Neural progenitor cell (in vitro differentiated cells): ENCODE results near the gene ZNF292. TPM values are rescaled to one million over a fixed set of nuclear protein-coding genes. Genes with fewer than 3 reads are reported as not detected.

Source experiments
- DNase-seq: peaks from one replicate; pipeline ENCODE4 v3.0.0-alpha.2; 2016; ENCODE audit warnings: low spot score
- H2AFZ ChIP-seq: fragments of 200-600 bp; sonication (generic); replicated peaks from 2 replicates; pipeline ENCODE4 v1.6.1; 2016; ENCODE audit warnings: antibody characterized with exemption
- H3F3A ChIP-seq: fragments of 200-600 bp; sonication (generic); 2 replicates; pipeline ENCODE4 v1.6.1; 2016; ENCODE audit warnings: antibody characterized with exemption, low read depth
- H3K27ac ChIP-seq: fragments of 200-600 bp; sonication (generic); 2 replicates; pipeline ENCODE4 v1.5.1; 2016; ENCODE audit warnings: mild to moderate bottlenecking
- H3K27me3 ChIP-seq: fragments of 200-600 bp; sonication (generic); 2 replicates; pipeline ENCODE4 v1.6.1; 2016; ENCODE audit warnings: mild to moderate bottlenecking, moderate library complexity
- H3K36me3 ChIP-seq: fragments of 200-600 bp; sonication (generic); 2 replicates; pipeline ENCODE4 v1.5.1; 2016
- H3K4me1 ChIP-seq: fragments of 200-600 bp; sonication (generic); 2 replicates; pipeline ENCODE4 v1.6.1; 2016; ENCODE audit warnings: mixed run types
- H3K4me2 ChIP-seq: fragments of 200-600 bp; sonication (generic); 2 replicates; pipeline ENCODE4 v1.6.1; 2016
- H3K4me3 ChIP-seq: fragments of 200-600 bp; sonication (generic); 2 replicates; pipeline ENCODE4 v1.5.1; 2016
- H3K79me2 ChIP-seq: fragments of 200-600 bp; sonication (generic); 2 replicates; pipeline ENCODE4 v1.6.1; 2016; ENCODE audit warnings: low read depth
- H3K9ac ChIP-seq: fragments of 200-600 bp; sonication (generic); 2 replicates; pipeline ENCODE4 v1.6.1; 2016
- H3K9me3 ChIP-seq: fragments of 200-600 bp; sonication (generic); 2 replicates; pipeline ENCODE4 v1.5.1; 2016; ENCODE audit warnings: low read depth
- H4K20me1 ChIP-seq: fragments of 200-600 bp; sonication (generic); 2 replicates; pipeline ENCODE4 v1.6.1; 2016; ENCODE audit warnings: low read depth
- H3K27ac Mint-ChIP-seq: 3 replicates; pipeline ENCODE4 v1.8.0; 2021; ENCODE audit warnings: mixed read lengths
- H3K27me3 Mint-ChIP-seq: 2 replicates; pipeline ENCODE4 v1.8.0; 2022; ENCODE audit warnings: low read depth, mild to moderate bottlenecking, inconsistent platforms, moderate library complexity, mixed read lengths; ENCODE audit not compliant: insufficient read depth
- H3K36me3 Mint-ChIP-seq: 3 replicates; pipeline ENCODE4 v1.8.0; 2021; ENCODE audit warnings: mixed read lengths
- H3K4me1 Mint-ChIP-seq: 3 replicates; pipeline ENCODE4 v1.8.0; 2021; ENCODE audit warnings: mixed read lengths
- H3K4me3 Mint-ChIP-seq: 3 replicates; pipeline ENCODE4 v1.8.0; 2021; ENCODE audit warnings: mild to moderate bottlenecking, moderate library complexity, mixed read lengths
- H3K9me3 Mint-ChIP-seq: 3 replicates; pipeline ENCODE4 v1.8.0; 2020; ENCODE audit warnings: mixed read lengths
- CTCF ChIP-seq: fragments of 200-600 bp; sonication (generic); IDR thresholded peaks from 2 replicates; pipeline ENCODE4 v1.5.1; 2017; ENCODE audit warnings: antibody characterized with exemption, mild to moderate bottlenecking
- EZH2 ChIP-seq: fragments of 200-600 bp; sonication (generic); IDR thresholded peaks from 2 replicates; pipeline ENCODE4 v1.6.1; 2017; ENCODE audit warnings: antibody characterized with exemption, mild to moderate bottlenecking, moderate library complexity
- EZH2phosphoT487 ChIP-seq: fragments of 200-600 bp; sonication (generic); IDR thresholded peaks from 2 replicates; pipeline ENCODE4 v1.6.1; 2017; ENCODE audit warnings: antibody characterized with exemption
- total RNA-seq: library from RNA; depleted of rRNA; stranded (reverse); fragments of >200 nt; gene quantifications from 2 replicates; pipeline ENCODE4 v1.2.3, GENCODE V29; 2015; ENCODE audit warnings: low replicate concordance

ZNF292 gene
- total RNA-seq, 1 donor from 2014 or later, result 66.8 TPM

GRCh38 chr6:87241304-87241703 is 85.9 kb downstream of the ZNF292 start:
- Histone ChIP-seq H3K4me1 (no peaks in the 10 kb centered on the region), H3K27ac (no peak overlapping the region), H2AFZ (no peak overlapping the region), H3F3A (peaks cover 17% of the 10 kb centered on the region), H4K20me1 (no peaks in the 10 kb centered on the region), H3K9me3 (peaks cover 3% of the 10 kb centered on the region), H3K79me2 (peaks cover 60% of the 10 kb centered on the region), H3K4me2 (no peak overlapping the region), H3K27me3 (no peaks in the 10 kb centered on the region), H3K4me3 (no peak overlapping the region), H3K36me3 (peaks cover 50% of the 10 kb centered on the region), H3K9ac (no peak overlapping the region)
- H3K27ac Mint-ChIP-seq, result no peak overlapping the region
- H3K4me3 Mint-ChIP-seq, result no peak overlapping the region
- peaks cover 5% of the 10 kb centered on the region for H3K27me3 Mint-ChIP-seq
- peaks cover 7% of the 10 kb centered on the region for H3K9me3 Mint-ChIP-seq
- DNase-seq, result no peak
- TF ChIP-seq EZH2phosphoT487 (no peak), EZH2 (no peak)
- H3K36me3 Mint-ChIP-seq, result peaks cover 36% of the 10 kb centered on the region
- H3K4me1 Mint-ChIP-seq, result no peaks in the 10 kb centered on the region

GRCh38 chr6:87242311-87242710 is 86.9 kb downstream of the ZNF292 start:
- peaks cover 3% of the 10 kb centered on the region for H3K9me3 ChIP-seq
- TF ChIP-seq CTCF (no peak), EZH2phosphoT487 (no peak), EZH2 (no peak)
- H2AFZ ChIP-seq, result no peak overlapping the region
- no peak overlapping the region for H3K27ac ChIP-seq
- H3K4me3 ChIP-seq, result no peak overlapping the region
- H3K4me1 Mint-ChIP-seq, result no peaks in the 10 kb centered on the region
- H3K27me3 ChIP-seq, result no peaks in the 10 kb centered on the region
- H3K79me2 ChIP-seq, result peaks cover 50% of the 10 kb centered on the region
- peaks cover 38% of the 10 kb centered on the region for H3K36me3 Mint-ChIP-seq
- no peak overlapping the region for H3K9ac ChIP-seq
- H4K20me1 ChIP-seq, result no peaks in the 10 kb centered on the region
- H3K27ac Mint-ChIP-seq, result no peak overlapping the region
- no peak overlapping the region for H3K4me3 Mint-ChIP-seq
- DNase-seq, result no peak
- H3F3A ChIP-seq, result peaks cover 16% of the 10 kb centered on the region
- H3K36me3 ChIP-seq, result peaks cover 44% of the 10 kb centered on the region
- H3K9me3 Mint-ChIP-seq, result peaks cover 7% of the 10 kb centered on the region
- H3K27me3 Mint-ChIP-seq, result peaks cover 5% of the 10 kb centered on the region
- H3K4me1 ChIP-seq, result no peaks in the 10 kb centered on the region
- no peak overlapping the region for H3K4me2 ChIP-seq

- H3K36me3 Mint-ChIP-seq, result peaks cover 40% of the 10 kb centered on the region
- H3K27me3 Mint-ChIP-seq, result peaks cover 3% of the 10 kb centered on the region
- H3K9me3 Mint-ChIP-seq, result peaks cover 4% of the 10 kb centered on the region
- Histone ChIP-seq H3K4me2 (no peak overlapping the region), H3K9ac (no peak overlapping the region), H2AFZ (no peak overlapping the region), H3K79me2 (peaks cover 40% of the 10 kb centered on the region), H3K4me1 (no peaks in the 10 kb centered on the region), H3K27me3 (no peaks in the 10 kb centered on the region), H3F3A (peaks cover 8% of the 10 kb centered on the region), H3K9me3 (no peaks in the 10 kb centered on the region), H3K4me3 (no peak overlapping the region), H3K36me3 (peaks cover 48% of the 10 kb centered on the region), H3K27ac (no peak overlapping the region), H4K20me1 (no peaks in the 10 kb centered on the region)
- H3K4me1 Mint-ChIP-seq, result no peaks in the 10 kb centered on the region
- no peak for DNase-seq
- TF ChIP-seq EZH2phosphoT487, result no peak
- no peak for TF ChIP-seq CTCF
- TF ChIP-seq EZH2, result no peak
- no peak overlapping the region for H3K27ac Mint-ChIP-seq
- H3K4me3 Mint-ChIP-seq, result no peak overlapping the region
These were observed 88.4 kb downstream of the ZNF292 start for GRCh38 chr6:87243812-87244211.

- peaks cover 8% of the 10 kb centered on the region for H3F3A ChIP-seq
- no peak for DNase-seq
- no peaks in the 10 kb centered on the region for H4K20me1 ChIP-seq
- Mint-ChIP-seq H3K4me3 (no peak overlapping the region), H3K27ac (no peak overlapping the region), H3K9me3 (peaks cover 4% of the 10 kb centered on the region), H3K4me1 (no peaks in the 10 kb centered on the region), H3K27me3 (peaks cover 3% of the 10 kb centered on the region), H3K36me3 (peaks cover 45% of the 10 kb centered on the region)
- peaks cover 48% of the 10 kb centered on the region for H3K36me3 ChIP-seq
- no peak overlapping the region for H3K4me2 ChIP-seq
- H3K4me1 ChIP-seq, result no peaks in the 10 kb centered on the region
- no peak overlapping the region for H3K9ac ChIP-seq
- no peak overlapping the region for H3K27ac ChIP-seq
- peaks cover 40% of the 10 kb centered on the region for H3K79me2 ChIP-seq
- no peaks in the 10 kb centered on the region for H3K9me3 ChIP-seq
- H3K27me3 ChIP-seq, result no peaks in the 10 kb centered on the region
- H2AFZ ChIP-seq, result no peak overlapping the region
- no peak for TF ChIP-seq EZH2phosphoT487
- no peak for TF ChIP-seq CTCF
- TF ChIP-seq EZH2, result no peak
- no peak overlapping the region for H3K4me3 ChIP-seq
These were observed 89.0 kb downstream of the ZNF292 start for GRCh38 chr6:87244380-87244779.
